Measurements from ENCODE around the gene INPP4B.

The INPP4B gene

DNA sequence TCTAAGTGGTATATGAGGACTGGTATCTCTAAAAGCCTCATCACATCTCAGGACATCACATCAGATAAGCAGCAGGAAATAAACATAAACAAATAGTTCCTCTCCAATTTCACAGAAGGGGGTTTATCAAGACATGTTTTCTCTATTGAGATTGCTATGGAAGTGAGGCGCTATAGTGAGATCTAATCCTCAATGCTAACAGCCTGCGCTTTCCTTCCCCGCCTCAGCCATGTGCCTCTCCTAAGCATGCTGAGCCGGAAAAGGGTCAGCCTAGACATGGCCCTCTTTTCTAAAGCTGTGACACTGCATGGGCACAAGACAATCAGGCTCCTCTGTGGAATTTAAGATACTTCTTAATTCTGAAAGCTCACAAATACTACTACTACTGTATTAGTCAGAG, 286.1 kb downstream of the INPP4B start:
- no peaks in the 10 kb centered on the region for H3K79me2 ChIP-seq (ENCODE audit: insufficient read depth, low read length)
- 0 out of 2 replicates have a peak overlapping the region, but pooled peaks have one; percentile 17 for H2AFZ ChIP-seq (ENCODE audit: low read depth, low read length)
- no peaks in the 10 kb centered on the region for H3K36me3 ChIP-seq (ENCODE audit: insufficient read depth, low read length)
- H3K9me3 ChIP-seq (ENCODE audit: insufficient read depth, low read length, severe bottlenecking), result no peaks in the 10 kb centered on the region
- DNase-seq, result no peak
- H4K20me1 ChIP-seq (ENCODE audit: insufficient read depth, low read length), result no peaks in the 10 kb centered on the region
- H3K4me3 ChIP-seq (ENCODE audit: low read depth in 1 of 2, low read length in 2 of 2), result no peak overlapping the region
- H3K9ac ChIP-seq (ENCODE audit: low read depth, low read length), result no peak overlapping the region
- ATAC-seq (ENCODE audit: insufficient read depth, low read depth), result no peak
- 0 out of 2 replicates have a peak overlapping the region, but pooled peaks have one; percentile 7 for H3K27ac ChIP-seq (ENCODE audit: low read length)
- H3K4me1 ChIP-seq (ENCODE audit: insufficient read depth, low read length), result peaks cover 3% of the 10 kb centered on the region; the same call in 1 of the 2 replicates
- H3K27me3 ChIP-seq (ENCODE audit: insufficient read depth, low read length, poor library complexity), result no peaks in the 10 kb centered on the region
- TF ChIP-seq EZH2 (IDR thresholded peaks at IDR 0.05; ENCODE audit: borderline replicate concordance, low read depth, low read length, severe bottlenecking), result no peak
- TF ChIP-seq, protein P1, sequence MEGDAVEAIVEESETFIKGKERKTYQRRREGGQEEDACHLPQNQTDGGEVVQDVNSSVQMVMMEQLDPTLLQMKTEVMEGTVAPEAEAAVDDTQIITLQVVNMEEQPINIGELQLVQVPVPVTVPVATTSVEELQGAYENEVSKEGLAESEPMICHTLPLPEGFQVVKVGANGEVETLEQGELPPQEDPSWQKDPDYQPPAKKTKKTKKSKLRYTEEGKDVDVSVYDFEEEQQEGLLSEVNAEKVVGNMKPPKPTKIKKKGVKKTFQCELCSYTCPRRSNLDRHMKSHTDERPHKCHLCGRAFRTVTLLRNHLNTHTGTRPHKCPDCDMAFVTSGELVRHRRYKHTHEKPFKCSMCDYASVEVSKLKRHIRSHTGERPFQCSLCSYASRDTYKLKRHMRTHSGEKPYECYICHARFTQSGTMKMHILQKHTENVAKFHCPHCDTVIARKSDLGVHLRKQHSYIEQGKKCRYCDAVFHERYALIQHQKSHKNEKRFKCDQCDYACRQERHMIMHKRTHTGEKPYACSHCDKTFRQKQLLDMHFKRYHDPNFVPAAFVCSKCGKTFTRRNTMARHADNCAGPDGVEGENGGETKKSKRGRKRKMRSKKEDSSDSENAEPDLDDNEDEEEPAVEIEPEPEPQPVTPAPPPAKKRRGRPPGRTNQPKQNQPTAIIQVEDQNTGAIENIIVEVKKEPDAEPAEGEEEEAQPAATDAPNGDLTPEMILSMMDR (IDR thresholded peaks at IDR 0.05; ENCODE audit: borderline replicate concordance, extremely low read depth, low read length, poor library complexity, severe bottlenecking), result no peak
- H3K4me2 ChIP-seq (ENCODE audit: insufficient read depth, low read length), result no peak overlapping the region

DNA sequence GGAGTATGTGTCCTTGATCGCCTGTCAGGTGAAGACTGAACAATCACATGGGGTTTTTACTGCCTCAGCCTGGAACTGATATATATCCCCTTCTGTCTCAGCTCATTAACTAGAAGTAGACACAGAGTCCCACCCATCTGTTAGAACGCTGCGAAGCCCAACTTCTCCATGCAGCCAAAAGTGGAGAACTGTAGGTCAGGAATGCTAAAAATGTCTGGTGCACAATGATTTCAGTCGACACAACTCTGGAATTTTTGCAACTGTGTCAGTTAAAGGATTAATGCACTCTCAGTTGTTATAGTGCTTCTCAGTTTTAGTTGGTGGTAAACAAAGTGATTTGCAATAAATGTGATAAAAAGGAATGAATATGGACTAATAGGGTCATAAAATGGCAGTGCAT, 287.2 kb downstream of the INPP4B start:
- Histone ChIP-seq H3K9ac (ENCODE audit: low read depth, low read length) (no peak overlapping the region), H3K36me3 (ENCODE audit: insufficient read depth, low read length) (no peaks in the 10 kb centered on the region), H3K27ac (ENCODE audit: low read length) (no peak overlapping the region), H3K4me3 (ENCODE audit: low read depth in 1 of 2, low read length in 2 of 2) (no peak overlapping the region), H3K9me3 (ENCODE audit: insufficient read depth, low read length, severe bottlenecking) (no peaks in the 10 kb centered on the region), H3K79me2 (ENCODE audit: insufficient read depth, low read length) (no peaks in the 10 kb centered on the region), H3K4me2 (ENCODE audit: insufficient read depth, low read length) (no peak overlapping the region), H2AFZ (ENCODE audit: low read depth, low read length) (no peak overlapping the region), H4K20me1 (ENCODE audit: insufficient read depth, low read length) (no peaks in the 10 kb centered on the region), H3K4me1 (ENCODE audit: insufficient read depth, low read length) (peaks cover 3% of the 10 kb centered on the region; the same call in 1 of the 2 replicates), H3K27me3 (ENCODE audit: insufficient read depth, low read length, poor library complexity) (no peaks in the 10 kb centered on the region)
- ATAC-seq (ENCODE audit: insufficient read depth, low read depth) (no peak), DNase-seq (no peak)
- TF ChIP-seq, protein P1 (IDR thresholded peaks at IDR 0.05; ENCODE audit: borderline replicate concordance, extremely low read depth, low read length, poor library complexity, severe bottlenecking), result no peak
- no peak for TF ChIP-seq EZH2 (IDR thresholded peaks at IDR 0.05; ENCODE audit: borderline replicate concordance, low read depth, low read length, severe bottlenecking)

DNA sequence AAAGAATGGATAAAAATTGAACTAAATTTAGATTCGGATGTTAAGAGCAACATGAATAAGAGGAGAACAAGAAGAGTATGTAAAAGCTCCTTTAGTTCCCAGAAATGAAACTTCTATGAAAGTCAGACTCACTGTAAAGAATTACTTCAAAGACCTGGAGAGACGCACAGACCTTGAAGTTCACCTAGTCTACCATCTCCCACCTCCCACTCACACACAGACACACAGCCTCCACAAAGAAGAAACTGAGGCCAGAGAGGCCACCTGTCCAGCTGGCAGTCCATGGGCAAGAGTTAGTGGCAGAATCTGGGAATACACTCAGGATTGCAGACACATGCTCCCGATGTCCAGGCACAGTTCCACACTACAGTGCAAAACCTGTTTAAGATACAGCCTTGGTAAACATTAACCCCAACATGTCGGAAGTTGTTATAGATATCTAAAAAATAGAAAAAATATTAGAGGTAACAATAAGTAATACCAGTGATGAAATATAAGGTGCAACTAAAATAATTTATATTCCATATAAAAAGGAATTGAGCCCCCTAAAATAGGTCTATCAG, 288.8 kb downstream of the INPP4B start:
- Histone ChIP-seq H3K4me3 (ENCODE audit: low read depth in 1 of 2, low read length in 2 of 2) (no peak overlapping the region), H3K9me3 (ENCODE audit: insufficient read depth, low read length, severe bottlenecking) (no peaks in the 10 kb centered on the region), H3K4me1 (ENCODE audit: insufficient read depth, low read length) (no peaks in the 10 kb centered on the region; the same call in 1 of the 2 replicates), H3K4me2 (ENCODE audit: insufficient read depth, low read length) (no peak overlapping the region), H4K20me1 (ENCODE audit: insufficient read depth, low read length) (no peaks in the 10 kb centered on the region), H3K27me3 (ENCODE audit: insufficient read depth, low read length, poor library complexity) (no peaks in the 10 kb centered on the region), H3K36me3 (ENCODE audit: insufficient read depth, low read length) (no peaks in the 10 kb centered on the region), H3K9ac (ENCODE audit: low read depth, low read length) (no peak overlapping the region), H3K79me2 (ENCODE audit: insufficient read depth, low read length) (no peaks in the 10 kb centered on the region), H2AFZ (ENCODE audit: low read depth, low read length) (no peak overlapping the region), H3K27ac (ENCODE audit: low read length) (no peak overlapping the region)
- no peak for ATAC-seq (ENCODE audit: insufficient read depth, low read depth)
- DNase-seq, result no peak
- TF ChIP-seq, protein P1 (IDR thresholded peaks at IDR 0.05; ENCODE audit: borderline replicate concordance, extremely low read depth, low read length, poor library complexity, severe bottlenecking), result no peak
- no peak for TF ChIP-seq EZH2 (IDR thresholded peaks at IDR 0.05; ENCODE audit: borderline replicate concordance, low read depth, low read length, severe bottlenecking)

All from DND-41 (cell line).